ENCODE results near the gene PCGF1.

DNA sequence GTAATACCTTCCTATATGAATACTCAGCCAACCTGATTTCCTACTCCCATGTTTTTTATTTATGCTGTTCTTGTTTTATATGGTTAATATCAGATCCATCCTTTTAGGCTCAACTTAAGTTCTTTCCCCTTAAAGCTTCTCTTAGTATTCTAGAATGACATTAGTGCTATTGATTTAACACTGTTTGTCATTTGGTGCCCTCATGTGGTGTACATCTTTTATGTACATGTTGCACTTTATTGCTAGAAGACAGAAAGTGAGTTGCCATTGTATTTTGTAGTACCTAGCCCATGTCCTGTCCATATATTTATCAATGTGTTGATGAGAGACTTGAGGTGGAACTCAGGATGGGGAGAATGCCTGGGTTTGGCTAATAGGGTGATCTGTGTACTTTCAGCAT, 24.7 kb upstream of the PCGF1 start:
- TF ChIP-seq EZH2phosphoT487 (IDR thresholded peaks at IDR 0.05; ENCODE audit: insufficient read depth, low read depth) = no peak
- TF ChIP-seq EZH2 (IDR thresholded peaks at IDR 0.05; ENCODE audit: insufficient read depth, poor library complexity, severe bottlenecking) = no peak
